CD4-positive, alpha-beta T cell treated with Interleukin-6 at 100 ng/mL for 8 hours (primary cell): ENCODE data around the gene UBE2R2.
"Not testable (repeated sequence)": the region's sequence is repeated elsewhere in the genome, so short reads cannot be mapped to it uniquely, and the experiment has no call there.

Experiments used
- DNase-seq: peaks from one replicate; pipeline ENCODE4 v3.0.0-alpha.2; 2020; ENCODE audit warnings: mixed read lengths, low spot score

The UBE2R2 gene

DNA sequence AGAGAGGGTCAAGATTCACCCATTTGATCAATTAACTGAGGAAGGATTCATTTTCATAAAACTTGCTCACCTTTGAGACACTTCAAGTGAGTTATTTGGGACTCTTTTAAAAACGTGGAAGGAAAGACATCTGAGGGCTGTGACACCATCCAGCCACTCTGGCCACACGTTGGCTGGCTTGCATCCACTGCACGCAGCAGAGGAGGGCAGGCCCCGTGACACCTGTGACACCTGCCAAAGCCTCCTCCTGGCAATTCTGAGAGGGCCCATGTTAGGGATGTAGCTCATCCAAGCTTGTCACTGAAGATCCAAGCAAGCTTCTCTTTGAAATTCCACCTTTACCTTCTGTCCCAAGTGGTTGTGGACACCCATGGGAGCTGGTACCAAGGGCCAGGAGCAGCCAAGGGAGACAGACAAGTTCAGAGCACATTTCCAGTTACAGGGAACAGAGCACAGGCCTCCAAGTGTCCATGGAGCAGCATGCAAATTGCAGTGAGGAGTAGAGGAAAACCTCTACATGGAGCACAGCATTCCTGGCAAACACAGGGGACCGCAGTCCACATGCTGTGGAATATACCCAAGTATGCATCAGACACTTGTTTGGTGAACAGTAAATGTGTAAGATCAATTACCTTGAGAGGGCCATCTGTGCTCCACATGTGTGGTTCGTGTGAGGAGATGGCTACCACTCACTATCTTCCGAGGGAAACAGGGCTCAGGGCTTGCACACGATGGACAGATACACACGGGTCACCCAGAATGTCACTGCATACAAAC lies 16.8 kb upstream of the UBE2R2 start:
- no peak for DNase-seq

DNA sequence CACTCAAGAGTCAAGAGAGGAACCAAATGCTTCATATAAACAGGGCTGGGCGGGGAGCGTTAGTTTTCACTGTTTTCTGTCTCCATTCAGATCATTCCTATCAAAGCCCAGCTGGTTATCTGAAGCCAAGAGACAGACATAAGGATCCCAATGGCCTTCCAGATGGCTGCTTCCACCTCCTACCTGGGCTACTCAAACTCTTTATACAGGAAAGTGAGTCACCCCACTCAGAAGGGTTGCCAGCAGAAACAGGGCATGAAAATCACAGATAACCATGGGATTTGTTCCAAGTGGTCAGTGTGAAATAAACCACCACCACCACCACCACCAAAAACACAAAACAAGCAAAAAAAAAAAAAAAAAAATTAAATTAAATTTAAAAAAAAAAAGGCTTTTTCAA lies 16.1 kb upstream of the UBE2R2 start:
- DNase-seq, result no peak

DNA sequence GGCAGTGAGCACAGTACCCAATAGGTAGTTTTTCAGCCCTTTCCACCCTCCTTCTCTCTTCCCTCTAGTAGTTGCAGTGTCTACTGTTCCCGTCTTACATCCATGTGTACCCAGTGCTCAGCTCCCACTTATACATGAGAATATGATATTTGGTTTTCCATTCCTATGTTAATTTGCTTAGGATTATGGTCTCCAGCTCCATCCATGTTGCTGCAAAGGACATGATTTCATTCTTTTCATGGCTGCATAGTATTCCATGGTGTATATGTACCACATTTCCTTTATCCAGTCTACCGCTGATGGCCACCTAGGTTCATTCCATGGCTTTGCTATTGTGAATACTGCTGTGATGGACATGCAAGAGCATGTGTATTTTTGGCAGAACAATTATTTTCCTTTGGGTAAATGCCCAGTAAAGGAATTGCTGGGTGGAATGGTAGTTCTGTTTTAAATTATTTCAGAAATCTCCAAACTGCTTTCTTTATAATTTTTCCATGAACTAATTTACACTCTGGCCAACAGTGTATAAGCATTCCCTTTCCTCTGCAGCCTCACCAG lies 14.9 kb upstream of the UBE2R2 start:
- not testable (repeated sequence) for DNase-seq

DNA sequence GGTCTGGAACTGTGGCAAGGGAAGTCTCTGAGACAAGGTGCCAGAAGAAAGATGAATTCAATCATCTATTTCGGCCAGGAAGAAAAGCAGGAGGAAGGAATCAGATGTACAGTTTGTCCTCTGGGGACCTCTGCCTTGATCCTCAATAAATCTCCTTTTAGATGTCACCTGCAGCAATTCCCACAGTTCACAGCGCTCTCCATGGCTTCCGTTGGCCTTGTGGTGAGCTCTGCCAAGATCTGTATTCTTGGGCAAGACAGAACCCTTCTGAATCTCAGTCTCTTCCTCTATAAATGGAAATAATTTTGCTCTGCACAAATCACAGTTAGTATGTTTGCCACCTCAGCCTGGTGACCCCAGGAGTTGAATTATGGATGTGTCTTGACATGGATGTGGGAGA lies 12.8 kb upstream of the UBE2R2 start:
- not testable (repeated sequence) for DNase-seq

DNA sequence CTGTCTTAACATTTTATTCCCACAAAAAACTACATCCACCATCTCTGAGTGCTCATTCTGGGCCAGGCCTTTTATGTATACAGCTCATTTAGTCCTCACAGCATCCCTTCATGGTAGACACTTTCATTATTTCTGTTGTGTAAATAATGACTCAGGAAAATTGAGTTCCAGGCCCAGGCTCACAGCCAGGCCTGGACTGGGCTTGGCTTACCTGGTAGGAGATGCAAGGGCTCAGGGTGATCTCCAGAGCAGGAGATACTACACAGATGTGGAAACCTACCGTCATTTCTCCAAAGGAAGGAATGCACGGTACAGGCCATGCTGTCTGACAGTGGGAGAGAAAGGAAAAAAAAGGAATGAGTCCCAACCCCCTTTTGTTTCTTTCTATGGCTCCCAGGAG lies 9.8 kb upstream of the UBE2R2 start:
- not testable (repeated sequence) for DNase-seq

DNA sequence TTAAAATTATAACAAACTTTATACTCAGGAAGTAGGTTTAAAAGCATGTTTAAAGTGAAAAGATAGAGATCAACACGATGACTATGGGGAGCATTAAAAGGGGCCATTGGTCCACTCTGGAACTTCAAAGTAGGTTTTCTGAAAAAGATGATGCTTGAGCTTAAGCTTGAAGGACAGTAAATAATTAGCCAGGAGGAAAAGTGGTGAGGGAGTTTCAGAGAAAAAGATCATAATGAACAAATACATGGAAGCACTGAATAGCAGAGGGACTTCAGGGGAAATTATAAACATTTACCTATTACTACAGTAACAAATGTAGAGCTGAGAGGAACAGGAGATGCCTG lies 8.0 kb upstream of the UBE2R2 start:
- not testable (repeated sequence) for DNase-seq

DNA sequence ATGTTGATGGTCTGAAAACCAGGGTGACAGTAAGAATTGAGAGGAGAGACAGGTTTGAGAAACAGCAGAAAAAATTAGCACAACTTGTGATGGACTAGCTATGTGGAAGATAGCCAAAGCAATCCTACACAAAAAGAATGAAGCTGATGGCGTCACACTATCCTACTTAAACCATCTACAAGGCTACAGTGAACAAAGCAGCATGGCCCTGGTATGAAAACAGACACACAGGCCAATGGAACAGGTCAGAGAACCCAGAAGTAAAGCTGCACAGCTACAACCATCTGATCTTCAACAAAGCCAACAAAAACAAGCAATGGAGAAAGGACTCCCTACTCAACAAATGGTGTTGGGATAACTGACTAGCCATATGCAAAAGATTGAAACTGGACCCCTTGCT lies 7.5 kb upstream of the UBE2R2 start:
- DNase-seq, result no peak

DNA sequence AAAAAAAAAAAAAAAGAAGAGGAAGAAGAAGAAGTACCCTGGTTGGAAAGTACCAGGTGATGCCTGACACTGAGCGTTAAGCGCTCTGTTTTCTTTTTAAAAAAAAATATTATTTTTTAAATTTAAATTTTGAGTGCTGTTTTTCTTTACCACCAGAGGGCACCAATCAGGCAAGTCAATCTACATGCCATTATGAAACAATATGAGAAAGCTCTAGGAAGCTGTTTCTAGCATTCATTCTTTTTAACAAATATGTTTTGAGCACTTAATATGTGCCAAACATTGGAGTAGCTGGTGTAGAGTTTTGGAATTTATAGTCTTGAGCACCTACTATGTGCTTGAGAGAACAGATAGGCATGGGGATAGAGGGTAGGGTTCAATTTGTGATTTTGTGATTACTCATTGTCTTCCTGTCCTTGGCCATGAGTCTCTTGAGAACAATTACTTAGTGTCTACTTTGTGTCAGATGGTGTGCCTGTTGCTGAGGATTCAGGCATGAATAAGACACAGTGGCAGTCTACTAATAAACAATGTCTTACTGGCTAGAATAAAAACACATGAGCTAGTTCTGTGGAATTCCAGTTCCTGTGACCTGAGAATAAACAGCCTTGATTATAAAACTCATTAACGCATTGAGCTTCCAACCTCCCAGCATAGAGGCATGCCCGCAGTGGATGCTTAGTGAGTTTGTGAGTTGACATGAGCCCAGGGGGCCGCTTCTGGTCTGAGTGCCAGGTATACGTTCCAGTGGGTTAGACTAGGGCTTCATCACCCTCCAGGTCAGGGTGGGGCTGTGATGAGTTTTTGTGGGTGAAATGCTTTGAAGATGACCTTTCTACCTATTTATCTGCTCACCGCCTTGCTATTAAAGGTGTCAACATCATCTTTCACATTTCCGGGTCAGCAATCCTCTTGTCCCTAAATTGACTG lies 3.0 kb upstream of the UBE2R2 start:
- peak; percentile 37 for DNase-seq

DNA sequence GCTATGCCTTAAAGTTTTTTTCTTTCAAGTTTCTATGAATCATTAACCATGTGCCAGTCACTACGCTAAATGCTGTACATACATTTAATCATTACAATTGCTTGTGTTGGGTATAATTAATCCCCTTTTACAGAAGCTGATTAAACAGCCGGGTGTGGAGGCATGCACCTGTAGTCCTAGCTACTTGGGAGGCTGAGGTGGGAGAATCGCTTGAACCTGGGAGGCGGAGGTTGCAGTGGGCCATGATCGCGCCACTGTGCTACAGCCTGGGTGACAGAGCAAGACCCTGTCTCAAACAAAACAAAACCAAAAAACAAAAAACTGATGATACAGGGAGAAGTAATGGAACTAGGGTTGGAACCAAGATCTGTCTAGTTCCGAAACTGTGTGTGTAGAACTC lies 1.2 kb upstream of the UBE2R2 start:
- no peak for DNase-seq

DNA sequence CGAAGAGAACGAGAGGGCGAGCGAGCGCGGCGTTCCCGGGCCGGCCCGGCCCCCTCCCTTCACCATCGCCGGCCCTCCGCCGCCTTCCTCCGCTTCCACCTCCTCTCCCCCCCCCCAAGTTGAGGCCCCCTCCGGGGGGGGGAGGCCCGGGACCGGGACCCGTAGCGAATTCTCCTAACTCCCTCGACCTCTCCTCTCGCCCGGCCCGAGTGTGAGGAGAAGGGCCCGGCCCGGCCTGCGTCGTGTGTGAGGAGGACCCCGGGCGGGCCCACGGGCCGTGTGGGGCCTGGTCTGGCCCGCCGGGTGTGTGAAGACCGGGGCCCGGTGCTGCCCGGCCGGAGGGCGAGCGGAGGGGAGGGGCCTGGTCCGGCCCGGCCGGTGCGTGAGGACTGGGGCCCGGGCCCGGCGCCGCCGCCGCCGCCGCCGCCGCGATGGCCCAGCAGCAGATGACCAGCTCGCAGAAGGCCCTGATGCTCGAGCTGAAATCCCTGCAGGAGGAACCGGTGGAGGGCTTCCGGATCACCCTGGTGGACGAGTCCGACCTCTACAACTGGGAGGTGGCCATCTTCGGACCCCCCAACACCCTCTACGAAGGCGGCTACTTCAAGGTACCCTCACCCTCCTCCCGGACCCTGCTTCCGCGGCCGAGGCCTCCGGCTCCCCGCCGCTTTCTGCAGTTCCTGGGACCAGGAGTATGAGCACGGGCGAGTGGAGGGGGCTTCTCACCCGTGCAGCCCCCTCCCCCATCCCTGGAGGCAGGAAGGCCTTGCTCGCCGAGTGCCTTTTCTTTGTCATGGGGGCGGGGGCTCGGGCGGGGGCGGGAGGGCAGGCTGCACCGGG lies 587 bp downstream of the UBE2R2 start:
- peak; percentile 59 for DNase-seq

DNA sequence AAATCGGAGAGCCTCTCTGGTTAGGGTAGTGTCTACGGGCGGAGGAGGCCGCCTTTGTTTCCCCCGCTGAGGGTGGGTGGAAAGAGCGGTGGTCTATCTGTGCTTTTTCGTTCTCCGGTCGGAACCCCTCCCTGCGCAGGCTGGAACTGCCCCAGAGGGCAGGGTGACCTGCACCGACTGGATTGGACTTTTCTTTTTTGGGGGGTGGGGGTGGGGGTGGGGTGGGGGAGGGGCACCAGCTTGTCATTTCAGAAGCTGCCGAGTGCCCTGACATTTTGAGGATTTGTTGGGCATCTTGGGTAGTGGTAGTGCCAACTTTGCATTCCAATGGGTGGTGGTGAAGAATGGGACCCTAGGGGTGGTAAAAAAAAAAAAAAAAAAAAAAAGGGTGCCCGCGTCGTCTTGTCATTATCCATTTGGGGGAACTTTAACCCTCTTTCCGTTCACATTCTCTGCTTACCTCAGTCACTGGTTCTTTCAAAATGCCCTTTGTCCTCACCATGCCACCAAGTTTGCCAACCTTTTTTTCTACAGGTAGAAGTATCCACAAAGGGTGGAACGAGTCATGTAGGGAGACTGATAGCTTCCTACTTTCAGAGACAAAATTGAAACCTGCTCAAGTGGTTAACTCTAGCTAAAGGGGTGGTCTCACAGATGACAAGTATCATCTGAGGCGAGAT lies 1.3 kb downstream of the UBE2R2 start:
- no peak for DNase-seq

DNA sequence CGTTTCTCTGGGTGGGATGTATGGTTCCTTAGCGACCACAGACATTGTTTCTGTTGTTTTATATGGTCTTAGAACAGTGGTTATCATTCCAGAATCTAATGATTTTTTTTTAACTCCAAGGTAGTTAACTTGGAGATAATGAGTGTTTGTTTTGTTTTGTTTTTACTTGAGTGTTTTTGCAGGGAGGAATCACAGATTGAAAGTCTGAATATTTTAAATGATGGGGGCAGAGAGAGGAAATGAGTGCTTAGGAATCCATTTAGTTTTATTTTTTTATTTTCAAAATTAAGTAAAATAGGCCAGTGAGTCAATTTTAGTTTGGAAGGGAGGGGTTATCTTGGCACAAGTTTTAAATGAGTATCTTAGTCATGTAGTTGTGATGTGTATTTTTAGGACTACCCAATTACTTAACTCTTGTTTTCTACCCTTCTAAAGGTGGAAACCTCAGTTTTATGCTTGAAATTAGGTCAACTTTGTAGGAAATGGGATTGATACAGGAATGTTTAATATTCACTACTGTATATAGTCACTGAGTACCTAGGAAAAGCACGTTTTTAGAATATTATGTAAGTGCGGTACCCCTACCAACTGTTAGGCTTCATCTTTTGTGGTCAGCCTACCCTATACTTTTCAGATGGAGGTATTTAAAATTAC lies 2.0 kb downstream of the UBE2R2 start:
- no peak for DNase-seq

DNA sequence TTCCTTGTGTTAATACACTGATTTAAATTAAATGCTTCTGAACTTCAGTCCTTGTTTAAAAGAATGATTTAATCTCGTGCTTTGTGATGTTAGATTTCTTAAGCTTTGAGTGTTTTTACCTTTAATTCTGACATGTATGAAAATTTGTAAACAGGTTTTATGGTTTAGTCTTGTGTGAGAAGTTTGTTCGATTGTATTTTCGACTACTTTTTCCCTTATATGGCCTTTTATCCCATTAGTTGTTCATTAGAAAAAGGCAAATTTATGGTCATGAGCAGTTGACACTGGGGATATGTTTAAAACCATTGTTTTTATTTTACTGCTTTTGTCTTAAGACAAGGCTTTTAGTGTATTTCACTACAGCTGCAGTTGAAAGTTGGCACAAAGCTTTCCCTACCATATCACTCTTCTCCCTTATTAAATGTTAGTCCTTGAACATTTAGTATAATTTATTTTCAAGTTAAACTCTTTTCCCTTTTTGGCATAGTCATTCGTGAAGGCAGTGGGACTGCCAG lies 3.3 kb downstream of the UBE2R2 start:
- no peak for DNase-seq

DNA sequence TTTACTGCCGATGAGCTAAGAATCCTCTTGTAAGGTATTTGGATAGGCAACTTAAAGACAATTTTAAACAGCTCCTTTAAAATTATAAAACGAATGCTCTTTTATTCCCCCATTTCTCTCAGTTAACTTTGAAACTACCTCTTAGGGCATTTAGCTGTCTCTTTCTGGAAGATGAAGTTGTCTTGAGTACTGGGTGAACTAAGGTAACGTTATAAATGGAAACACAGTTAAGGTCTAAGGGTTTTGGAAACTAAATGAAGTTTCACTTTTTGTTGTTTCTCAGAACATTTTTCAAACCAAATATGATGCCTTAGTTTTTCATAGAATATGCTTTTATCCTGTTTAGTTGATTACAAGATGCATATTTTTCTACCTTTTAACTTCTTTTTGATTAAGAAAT lies 6.8 kb downstream of the UBE2R2 start:
- DNase-seq, result no peak

DNA sequence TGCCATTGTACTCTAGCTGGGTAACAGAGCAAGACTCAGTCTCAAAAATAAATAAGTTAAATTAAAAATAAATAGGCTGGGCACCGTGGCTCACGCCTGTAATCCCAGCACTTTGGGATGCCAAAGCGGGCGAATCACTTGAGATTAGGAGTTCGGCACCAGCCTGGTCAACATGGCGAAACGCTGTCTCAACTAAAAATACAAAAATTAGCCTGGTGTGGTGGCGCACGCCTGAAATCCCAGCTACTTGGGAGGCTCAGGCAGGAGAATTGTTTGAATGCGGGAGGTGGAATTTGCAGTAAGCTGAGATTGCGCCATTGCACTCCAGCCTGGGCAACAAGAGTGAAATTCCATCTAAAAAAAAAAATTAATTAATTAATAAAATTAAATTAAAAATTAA lies 10.3 kb downstream of the UBE2R2 start:
- DNase-seq, result not testable (repeated sequence)

DNA sequence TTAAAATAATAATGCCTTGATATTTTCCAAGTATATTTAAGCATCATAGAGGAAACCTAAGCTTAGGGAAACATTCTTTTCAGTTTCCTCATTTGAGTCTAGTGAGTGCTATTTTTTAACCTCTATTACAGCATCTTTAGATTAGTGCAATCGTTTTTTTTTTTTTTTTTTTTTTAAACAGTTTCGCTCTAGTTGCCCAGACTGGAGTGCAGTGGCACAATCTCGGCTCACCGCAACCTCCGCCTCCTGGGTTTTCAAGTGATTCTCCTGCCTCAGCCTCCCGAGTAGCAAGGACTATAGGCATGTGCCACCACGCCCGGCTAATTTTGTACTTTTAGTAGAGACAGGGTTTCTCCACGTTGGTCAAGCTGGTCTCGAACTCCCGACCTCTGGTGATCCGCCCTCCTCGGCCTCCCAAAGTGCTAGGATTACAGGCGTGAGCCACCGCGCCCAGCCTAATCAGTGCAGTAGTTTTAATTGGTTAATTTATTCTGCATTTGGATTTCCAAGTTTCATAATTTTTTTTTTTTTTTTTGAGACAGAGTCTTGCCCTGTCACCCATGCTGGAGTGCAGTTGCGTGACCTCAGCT lies 12.8 kb downstream of the UBE2R2 start:
- DNase-seq, result not testable (repeated sequence)

DNA sequence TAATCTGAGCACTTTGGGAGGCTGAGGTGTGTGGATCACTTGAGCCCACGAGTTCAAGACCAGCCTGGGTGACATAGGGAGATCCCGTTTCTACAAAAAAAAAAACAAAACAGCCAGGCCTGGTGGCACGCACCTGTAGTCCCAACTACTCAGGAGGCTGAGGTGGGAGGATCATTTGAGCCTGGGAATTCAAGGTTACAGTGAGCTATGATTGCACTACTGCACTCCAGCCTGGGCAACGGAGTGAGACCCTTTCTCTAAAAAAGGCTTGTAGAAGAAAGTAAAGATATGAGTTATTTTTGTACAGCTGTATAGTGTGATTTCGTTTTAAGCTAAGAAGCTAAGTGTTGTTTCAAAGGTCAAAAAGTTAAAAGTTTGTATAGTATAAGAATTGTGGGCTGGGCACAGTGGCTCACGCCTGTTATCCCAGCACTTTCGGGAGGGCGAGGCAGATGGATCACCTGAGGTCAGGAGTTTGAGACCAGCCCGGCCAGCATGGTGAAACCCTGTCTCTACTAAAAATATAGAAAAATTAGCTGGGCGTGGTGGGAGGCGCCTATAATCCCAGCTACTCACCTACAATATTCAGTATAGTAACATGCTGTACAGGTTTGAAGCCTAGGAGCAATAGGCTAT lies 18.8 kb downstream of the UBE2R2 start:
- no peak for DNase-seq

DNA sequence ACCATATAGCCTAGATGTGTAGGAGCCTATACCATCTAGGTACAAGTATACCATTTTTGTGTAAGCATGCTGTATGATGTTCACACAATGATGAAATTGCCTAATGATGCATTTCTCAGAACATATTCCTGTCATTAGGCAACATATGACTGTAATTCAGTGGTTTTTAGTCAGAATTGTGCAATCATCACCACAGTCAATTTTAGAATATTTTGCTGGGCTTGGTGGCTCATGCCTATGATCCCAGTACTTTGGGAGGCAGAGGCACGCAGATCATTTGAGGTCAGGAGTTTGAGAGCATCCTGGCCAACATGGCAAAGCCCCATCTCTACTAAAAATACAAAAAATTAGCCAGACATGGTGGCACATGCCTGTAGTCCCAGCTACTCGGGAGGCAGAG lies 19.3 kb downstream of the UBE2R2 start:
- DNase-seq, result not testable (repeated sequence)

DNA sequence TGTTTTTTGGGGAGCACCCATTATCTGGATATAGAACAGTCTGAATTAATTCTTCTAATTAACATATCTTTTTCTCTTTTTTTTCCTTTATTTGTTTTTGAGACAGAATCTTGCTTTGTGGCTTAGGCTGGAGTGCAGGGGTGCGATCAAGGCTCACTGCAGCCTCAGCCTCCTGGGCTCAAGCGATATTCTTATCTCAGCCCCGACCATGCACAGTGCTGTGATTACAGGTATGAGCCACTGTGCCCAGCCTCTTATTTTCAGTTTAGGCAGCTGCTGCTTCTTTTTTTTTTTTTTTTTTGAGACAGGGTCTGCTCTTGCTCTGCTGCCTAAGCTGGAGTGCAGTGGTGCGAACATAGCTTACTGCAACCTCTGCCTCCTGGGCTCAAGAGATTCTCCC lies 20.2 kb downstream of the UBE2R2 start:
- no peak for DNase-seq

DNA sequence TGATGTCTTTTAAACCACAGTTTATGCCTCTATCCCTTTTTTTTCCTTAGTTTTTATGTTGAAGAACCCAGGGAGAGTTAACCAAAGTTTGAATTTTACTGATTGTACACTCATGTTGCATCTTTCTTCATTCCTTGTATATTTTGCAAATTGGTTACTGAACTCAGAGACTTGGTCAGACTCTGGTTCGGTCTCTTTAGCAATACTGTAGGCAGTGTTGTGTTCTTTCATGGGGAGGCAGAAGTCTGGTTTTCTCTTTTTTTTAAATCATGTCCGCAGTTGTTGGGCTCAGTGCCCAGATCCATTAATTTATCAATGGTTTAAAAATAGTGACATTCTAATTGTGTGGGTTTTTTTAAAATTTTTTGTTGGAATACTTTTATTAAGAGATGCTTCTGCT lies 23.4 kb downstream of the UBE2R2 start:
- no peak for DNase-seq
